ENCODE measurements around the gene REEP1. TPM values are rescaled to one million over a fixed set of nuclear protein-coding genes. Genes with fewer than 3 reads are reported as not detected.
"Not testable (repeated sequence)": the region's sequence is repeated elsewhere in the genome, so short reads cannot be mapped to it uniquely, and the experiment has no call there.

Gene REEP1
- polyA plus RNA-seq, 1 donor from 2014 or later = not detected

- Mint-ChIP-seq H3K36me3 (peaks cover 4% of the 10 kb centered on the region), H3K27ac (no peak overlapping the region), H3K27me3 (no peaks in the 10 kb centered on the region), H3K4me3 (no peak overlapping the region), H3K4me1 (peaks cover 6 to 12% (median 11%) of the 10 kb centered on the region in 3 donors), H3K9me3 (no peaks in the 10 kb centered on the region)
Observed at GRCh38 chr2:86213699-86214502, 123.5 kb downstream of the REEP1 start.

DNA sequence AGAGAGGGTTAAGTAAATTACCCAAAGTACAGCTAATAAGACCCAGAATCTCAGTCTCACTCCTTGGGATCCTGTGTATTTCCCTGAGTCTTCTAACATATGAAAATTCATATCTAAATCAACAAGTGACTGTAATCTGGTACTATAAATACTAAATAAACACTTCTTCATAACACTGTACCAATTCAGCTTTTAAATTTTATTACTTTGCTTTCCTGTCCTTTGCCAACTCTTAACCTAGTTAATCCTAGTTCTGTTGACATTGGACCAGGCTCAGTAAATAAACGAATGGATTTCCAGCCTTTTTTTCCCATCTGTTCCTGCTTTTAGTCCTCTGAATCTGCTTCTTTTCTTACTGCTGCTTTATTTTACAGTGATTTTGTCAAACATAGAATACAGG is 124.4 kb downstream of the REEP1 start:
- Mint-ChIP-seq H3K27ac (no peak overlapping the region), H3K4me1 (peaks cover 6 to 12% (median 11%) of the 10 kb centered on the region in 3 donors), H3K27me3 (no peaks in the 10 kb centered on the region), H3K4me3 (no peak overlapping the region), H3K9me3 (no peaks in the 10 kb centered on the region), H3K36me3 (peaks cover 4% of the 10 kb centered on the region)

GRCh38 chr2:86211796-86212188 is 125.6 kb downstream of the REEP1 start:
- Mint-ChIP-seq H3K4me1 (peaks cover 6 to 12% (median 11%) of the 10 kb centered on the region in 3 donors), H3K27me3 (no peaks in the 10 kb centered on the region), H3K27ac (no peak overlapping the region), H3K9me3 (no peaks in the 10 kb centered on the region), H3K4me3 (no peak overlapping the region), H3K36me3 (peaks cover 4% of the 10 kb centered on the region)

- Mint-ChIP-seq H3K4me1 (peaks cover 6 to 12% (median 11%) of the 10 kb centered on the region in 3 donors), H3K4me3 (no peak overlapping the region), H3K27me3 (no peaks in the 10 kb centered on the region), H3K36me3 (peaks cover 4% of the 10 kb centered on the region), H3K27ac (no peak overlapping the region), H3K9me3 (no peaks in the 10 kb centered on the region)
Observed at GRCh38 chr2:86211033-86211795, 126.2 kb downstream of the REEP1 start.

- H3K4me1 Mint-ChIP-seq = peaks cover 21 to 31% (median 25%) of the 10 kb centered on the region in 3 donors
- H3K4me3 Mint-ChIP-seq = peak overlapping the region in 1 of 4 donors; percentile 52
- H3K36me3 Mint-ChIP-seq = peaks cover 3% of the 10 kb centered on the region
- no peaks in the 10 kb centered on the region for H3K27me3 Mint-ChIP-seq
- peak overlapping the region in 1 of 3 donors; percentile 19 for H3K27ac Mint-ChIP-seq
- no peaks in the 10 kb centered on the region for H3K9me3 Mint-ChIP-seq
Observed at GRCh38 chr2:86204458-86204857, 133.0 kb downstream of the REEP1 start.

- H3K9me3 Mint-ChIP-seq = no peaks in the 10 kb centered on the region
- peaks cover 3% of the 10 kb centered on the region for H3K36me3 Mint-ChIP-seq
- peaks cover 24 to 35% (median 28%) of the 10 kb centered on the region in 3 donors for H3K4me1 Mint-ChIP-seq
- peak overlapping the region in 1 of 3 donors; percentile 57 for H3K27ac Mint-ChIP-seq
- peak overlapping the region in 1 of 4 donors; percentile 31 for H3K4me3 Mint-ChIP-seq
- no peaks in the 10 kb centered on the region for H3K27me3 Mint-ChIP-seq
Observed at GRCh38 chr2:86203614-86204013, 133.8 kb downstream of the REEP1 start.

DNA sequence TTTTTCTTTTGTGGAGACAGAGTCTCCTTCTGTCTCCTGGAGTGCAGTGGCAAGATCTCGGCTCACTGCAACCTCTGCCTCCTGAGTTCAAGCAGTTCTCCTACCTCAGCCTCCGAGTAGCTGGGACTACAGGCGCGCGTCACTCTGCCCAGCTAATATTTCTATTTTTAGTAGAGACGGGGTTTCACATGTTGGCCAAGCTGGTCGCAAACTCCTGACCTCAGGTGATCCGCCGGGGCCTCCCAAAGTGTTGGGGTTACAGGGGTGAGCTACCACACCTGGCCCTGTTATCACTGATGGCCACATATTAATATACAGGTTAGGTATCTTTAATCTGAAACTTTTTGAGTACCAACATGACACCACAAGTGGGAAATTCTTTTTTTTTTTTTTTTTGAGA is 134.7 kb downstream of the REEP1 start:
- H3K4me1 Mint-ChIP-seq = peaks cover 24 to 35% (median 28%) of the 10 kb centered on the region in 3 donors

GRCh38 chr2:86202336-86202692 is 135.1 kb downstream of the REEP1 start:
- Mint-ChIP-seq H3K36me3 (peaks cover 3% of the 10 kb centered on the region), H3K4me1 (peaks cover 24 to 35% (median 28%) of the 10 kb centered on the region in 3 donors), H3K9me3 (no peaks in the 10 kb centered on the region), H3K4me3 (peak overlapping the region in 1 of 4 donors; percentile 34), H3K27me3 (no peaks in the 10 kb centered on the region), H3K27ac (peak overlapping the region in 2 of 3 donors; percentile 1)

More for the DNA sequence above, 134.7 kb downstream of the REEP1 start:
- Mint-ChIP-seq H3K9me3 (no peaks in the 10 kb centered on the region), H3K4me3 (no peak overlapping the region), H3K36me3 (peaks cover 3% of the 10 kb centered on the region), H3K27me3 (no peaks in the 10 kb centered on the region), H3K27ac (no peak overlapping the region)

DNA sequence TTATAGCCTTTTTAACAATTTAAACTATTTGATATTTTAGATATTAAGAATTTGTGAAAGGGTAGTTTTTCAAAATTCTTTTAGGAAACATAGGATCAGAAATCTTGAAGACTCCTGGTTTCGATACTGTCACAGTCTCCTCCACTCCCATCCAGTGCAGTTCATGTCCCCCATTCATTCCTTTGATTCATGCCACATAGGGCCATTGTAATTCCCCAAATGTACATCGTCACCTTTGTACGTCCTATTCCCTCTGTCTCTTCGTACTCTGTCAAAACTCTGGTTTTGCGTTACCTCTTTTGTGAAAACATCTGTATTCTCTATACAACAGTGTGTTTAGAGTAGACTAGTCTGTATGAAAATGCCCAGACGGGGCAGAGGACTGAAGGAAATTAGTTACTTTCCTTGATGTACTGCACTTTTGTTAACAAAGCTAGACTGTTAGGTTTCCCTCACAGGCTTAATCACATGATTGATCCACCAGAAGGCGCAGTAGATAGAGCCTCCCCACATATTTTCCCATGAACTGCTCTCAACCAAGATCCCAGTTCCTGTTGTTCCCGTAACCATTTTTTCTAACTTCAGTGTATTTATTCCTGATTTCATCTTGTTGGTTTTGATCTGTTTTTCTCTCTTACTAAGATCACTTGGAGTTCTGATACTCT is 135.6 kb downstream of the REEP1 start:
- H3K27ac Mint-ChIP-seq = peak overlapping the region in 2 of 3 donors; percentile 1
- H3K9me3 Mint-ChIP-seq = no peaks in the 10 kb centered on the region
- no peaks in the 10 kb centered on the region for H3K27me3 Mint-ChIP-seq
- peak overlapping the region in 2 of 4 donors; percentile 34 to 42 for H3K4me3 Mint-ChIP-seq
- peaks cover 24 to 35% (median 30%) of the 10 kb centered on the region in 3 donors for H3K4me1 Mint-ChIP-seq
- H3K36me3 Mint-ChIP-seq = peaks cover 3% of the 10 kb centered on the region

DNA sequence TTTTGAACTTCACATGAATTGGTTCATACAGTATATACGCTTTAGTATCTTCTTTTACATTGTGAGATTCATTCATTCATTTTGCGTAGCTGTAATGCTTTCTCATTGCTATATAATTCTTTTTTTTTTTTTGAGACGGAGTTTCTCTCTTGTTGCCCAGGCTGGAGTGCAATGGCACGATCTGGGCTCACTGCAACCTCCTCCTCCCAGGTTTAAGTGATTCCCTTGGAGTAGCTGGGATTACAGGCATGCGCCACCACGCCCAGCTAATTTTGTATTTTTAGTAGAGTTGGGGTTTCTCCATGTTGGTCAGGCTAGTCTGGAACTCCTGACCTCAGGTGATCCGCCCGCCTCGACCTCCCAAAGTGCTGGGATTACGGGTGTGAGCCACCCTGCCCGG is 136.9 kb downstream of the REEP1 start:
- peak overlapping the region in 2 of 3 donors; percentile 46 to 95 for H3K27ac Mint-ChIP-seq
- H3K4me1 Mint-ChIP-seq = peaks cover 28 to 37% (median 35%) of the 10 kb centered on the region in 3 donors
- H3K27me3 Mint-ChIP-seq, H3K36me3 Mint-ChIP-seq, H3K9me3 Mint-ChIP-seq: not testable (repeated sequence)
- H3K4me3 Mint-ChIP-seq = peak overlapping the region; percentile 91 to 100 (median 97)

GRCh38 chr2:86199834-86200177 is 137.6 kb downstream of the REEP1 start:
- H3K9me3 Mint-ChIP-seq = no peaks in the 10 kb centered on the region
- peak overlapping the region; percentile 91 to 100 (median 97) for H3K4me3 Mint-ChIP-seq
- peaks cover 3% of the 10 kb centered on the region for H3K36me3 Mint-ChIP-seq
- H3K4me1 Mint-ChIP-seq = peaks cover 30 to 41% (median 34%) of the 10 kb centered on the region in 3 donors
- H3K27me3 Mint-ChIP-seq = no peaks in the 10 kb centered on the region
- peak overlapping the region; percentile 46 to 95 (median 94) for H3K27ac Mint-ChIP-seq

DNA sequence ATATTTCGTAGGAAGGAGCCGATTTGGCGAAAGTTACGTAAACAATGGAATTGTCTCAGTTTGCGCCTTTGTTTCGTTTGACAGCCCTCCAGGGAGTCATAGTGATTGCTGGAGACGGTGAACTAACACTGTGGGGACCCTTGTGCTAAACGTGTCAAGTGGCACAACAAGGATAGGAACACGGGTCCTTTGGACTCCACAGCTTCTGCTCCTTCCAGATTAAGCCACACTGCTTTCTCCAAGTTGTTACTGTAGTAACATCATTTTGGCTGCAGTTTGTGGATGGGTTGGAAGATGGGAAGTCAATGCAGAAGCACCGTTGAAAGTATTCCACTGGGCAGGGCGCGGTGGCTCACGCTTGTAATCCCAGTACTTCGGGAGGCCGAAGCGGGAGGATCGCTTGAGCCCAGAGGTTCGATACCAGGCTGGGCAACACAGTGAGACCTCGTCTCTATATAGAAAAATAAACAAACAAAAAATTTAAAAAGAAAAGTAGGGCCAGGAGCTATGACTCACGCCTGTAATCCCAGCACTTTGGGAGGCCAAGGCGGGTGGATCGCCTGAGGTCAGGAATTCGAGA is 141.5 kb downstream of the REEP1 start:
- no peaks in the 10 kb centered on the region for H3K36me3 Mint-ChIP-seq
- H3K4me1 Mint-ChIP-seq = peaks cover 32 to 43% (median 34%) of the 10 kb centered on the region in 3 donors
- H3K27me3 Mint-ChIP-seq = no peaks in the 10 kb centered on the region
- peak overlapping the region; percentile 86 to 98 (median 92) for H3K27ac Mint-ChIP-seq
- H3K9me3 Mint-ChIP-seq = no peaks in the 10 kb centered on the region
- H3K4me3 Mint-ChIP-seq = peak overlapping the region; percentile 88 to 99 (median 96)

DNA sequence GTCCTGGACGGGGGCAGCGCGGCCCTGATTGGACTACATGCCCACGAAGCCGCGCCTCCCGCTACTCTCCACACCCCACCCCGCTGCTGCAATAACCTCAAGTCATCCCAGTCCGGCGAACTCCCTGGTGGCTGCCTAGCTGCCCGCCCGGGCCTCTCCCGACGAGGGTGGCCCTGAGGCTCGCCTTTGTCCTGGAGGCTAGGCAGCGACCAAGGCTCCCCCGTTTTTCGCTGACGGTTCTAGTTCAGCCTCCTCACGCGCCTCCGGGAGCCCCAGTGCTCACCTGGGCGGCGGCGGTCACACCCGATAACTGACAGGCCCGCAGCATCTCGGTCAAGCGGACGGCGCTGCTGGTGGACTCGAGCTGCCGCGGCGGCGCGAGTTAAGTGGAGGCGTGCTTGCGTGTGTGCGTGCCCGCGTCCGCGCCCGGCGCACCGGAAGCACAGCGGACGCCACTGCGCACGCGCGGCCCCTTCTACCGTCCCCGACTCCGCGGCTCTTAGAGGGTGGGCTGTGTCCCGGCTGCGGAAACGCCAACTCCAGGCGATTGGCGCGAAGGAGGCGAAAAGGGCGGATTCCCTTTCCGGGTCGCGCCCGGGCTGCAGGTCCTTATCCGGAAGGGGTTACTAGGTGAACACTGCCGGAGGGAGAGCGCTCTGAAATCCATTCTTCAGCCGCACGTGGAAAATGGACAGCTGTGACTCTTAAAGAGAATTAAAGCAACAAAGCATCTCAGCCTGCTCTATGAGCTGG is 142.2 kb downstream of the REEP1 start, which contains the start of gene IMMT:
Gene IMMT (minus strand): TSS at position 408 of the 753 bp plus-strand sequence. CDS start 80 bp downstream, at position 328.
- H3K9me3 Mint-ChIP-seq = no peaks in the 10 kb centered on the region
- no peaks in the 10 kb centered on the region for H3K27me3 Mint-ChIP-seq
- H3K36me3 Mint-ChIP-seq = no peaks in the 10 kb centered on the region
- H3K27ac Mint-ChIP-seq = peak within 1 kb of the TSS; percentile 86 to 98 (median 92)
- peak within 1 kb of the TSS; percentile 88 to 99 (median 96) for H3K4me3 Mint-ChIP-seq
- peaks cover 28 to 42% (median 34%) of the 10 kb centered on the region in 3 donors for H3K4me1 Mint-ChIP-seq

DNA sequence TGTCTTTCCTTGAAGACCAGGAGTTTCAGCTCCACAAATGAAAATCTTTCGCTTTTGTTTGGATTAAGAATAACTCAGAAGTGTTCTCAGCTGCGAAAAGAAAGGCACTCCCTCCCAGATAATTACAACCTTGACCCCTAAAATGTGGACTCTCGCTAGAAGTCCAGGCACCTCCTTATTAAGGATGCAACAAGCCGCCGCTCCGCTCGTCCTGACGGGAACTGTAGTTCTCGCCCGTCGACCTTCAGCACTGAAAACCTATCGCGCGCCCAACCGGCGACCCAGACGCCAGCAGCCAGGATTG is 142.7 kb downstream of the REEP1 start:
- Mint-ChIP-seq H3K27ac (peak overlapping the region; percentile 86 to 98 (median 92)), H3K27me3 (no peaks in the 10 kb centered on the region), H3K4me1 (peaks cover 29 to 44% (median 37%) of the 10 kb centered on the region in 3 donors), H3K9me3 (no peaks in the 10 kb centered on the region), H3K4me3 (peak overlapping the region; percentile 88 to 99 (median 96)), H3K36me3 (no peaks in the 10 kb centered on the region)
